MCF 10A (cell line): Measurements from ENCODE around the gene WNT10A. TPM values are rescaled to one million over a fixed set of nuclear protein-coding genes. Genes with fewer than 3 reads are reported as not detected.

Source experiments
- BruUV-seq: library from RNA; stranded (reverse); fragments of 400-500 nt; replicated peaks from 2 replicates; lab custom pipeline; 2021; lab: Mats Ljungman, UMichigan
- CTCF ChIA-PET: fragments of 300-600 bp; sonication (Branson Sonifier 250); formaldehyde crosslinking; extraction: SDS; loops from one replicate; lab custom pipeline; 2021; ENCODE audit warnings: antibody characterized with exemption, inconsistent platforms; lab: Yijun Ruan, JAX
- POLR2A ChIA-PET: fragments of 300-600, 350-650 bp; sonication (Branson Sonifier 250); formaldehyde crosslinking; extraction: SDS; loops from one replicate; lab custom pipeline; 2020; ENCODE audit warnings: antibody characterized with exemption, inconsistent platforms; lab: Yijun Ruan, JAX
- DNase-seq: peaks from one replicate; pipeline ENCODE4 v3.0.0-alpha.2; 2018; ENCODE audit not compliant: unreplicated experiment
- H3K27ac Mint-ChIP-seq: one replicate; pipeline ENCODE4 v1.8.0; 2022; ENCODE audit warnings: mild to moderate bottlenecking, low read depth, mixed read lengths; ENCODE audit not compliant: unreplicated experiment
- H3K27me3 Mint-ChIP-seq: one replicate; pipeline ENCODE4 v1.8.0; 2022; ENCODE audit warnings: mixed read lengths; ENCODE audit not compliant: insufficient read depth, unreplicated experiment
- H3K36me3 Mint-ChIP-seq: one replicate; pipeline ENCODE4 v1.8.0; 2022; ENCODE audit warnings: mild to moderate bottlenecking, moderate library complexity, mixed read lengths; ENCODE audit not compliant: insufficient read depth, unreplicated experiment
- H3K4me1 Mint-ChIP-seq: one replicate; pipeline ENCODE4 v1.8.0; 2022; ENCODE audit warnings: mixed read lengths; ENCODE audit not compliant: insufficient read depth, unreplicated experiment
- H3K4me3 Mint-ChIP-seq: one replicate; pipeline ENCODE4 v1.8.0; 2022; ENCODE audit warnings: mild to moderate bottlenecking, moderate library complexity, mixed read lengths; ENCODE audit not compliant: unreplicated experiment
- H3K9me3 Mint-ChIP-seq: one replicate; pipeline ENCODE4 v1.8.0; 2022; ENCODE audit warnings: mixed read lengths; ENCODE audit not compliant: unreplicated experiment
- CTCF ChIP-seq: fragments of 200-600 bp; IDR thresholded peaks from one replicate; pipeline ENCODE4 v1.8.0; 2022; ENCODE audit warnings: antibody characterized with exemption, mild to moderate bottlenecking; ENCODE audit not compliant: unreplicated experiment
- intact Hi-C: fragments of 100-400 bp; cut with micrococcal nuclease; formaldehyde crosslinking; loops from 2 replicates; pipeline ENCODE4 v1.14.1; 2022
- total RNA-seq: library from RNA; stranded (reverse); gene quantifications from 2 replicates; pipeline ENCODE4 v1.2.3, GENCODE V29; 2022

Gene WNT10A
- total RNA-seq, 1 experiment from 2014 or later, result not detected

- H3K4me1 Mint-ChIP-seq, result peaks cover 32% of the 10 kb centered on the region
- BruUV-seq, result no TSS peak
- no peak overlapping the region for H3K4me3 Mint-ChIP-seq
- no peak for DNase-seq
- intact Hi-C loops, result no loop called here
- H3K36me3 Mint-ChIP-seq, result no peaks in the 10 kb centered on the region
- POLR2A ChIA-PET, result interaction anchor here (9.7 kb wide), 1 partner anchor 11 kb away, joined by 237 read pairs; the partner anchor contains the start of gene WNT10A
- no peaks in the 10 kb centered on the region for H3K9me3 Mint-ChIP-seq
- no peak for TF ChIP-seq CTCF
- no peak overlapping the region for H3K27ac Mint-ChIP-seq
- no peaks in the 10 kb centered on the region for H3K27me3 Mint-ChIP-seq
- CTCF ChIA-PET, result interaction anchor here (0.7 to 23.6 kb wide), 3 partner anchors 10 to 331 kb away, joined by 3 to 839 read pairs (median 3); partner anchors contain the start of gene WNT10A
These were observed 10.9 kb downstream of the WNT10A start for GRCh38 chr2:218891275-218892135.

GRCh38 chr2:218892693-218893348 lies 12.2 kb downstream of the WNT10A start:
- POLR2A ChIA-PET, result interaction anchor here (0.6 to 9.7 kb wide), 4 partner anchors 12 to 171 kb away, joined by 3 to 237 read pairs (median 3); partner anchors contain the start of gene WNT10A
- intact Hi-C loops, result no loop called here

GRCh38 chr2:218893349-218894150 lies 12.9 kb downstream of the WNT10A start:
- Mint-ChIP-seq H3K9me3 (no peaks in the 10 kb centered on the region), H3K27ac (no peak overlapping the region), H3K4me1 (peaks cover 41% of the 10 kb centered on the region), H3K27me3 (no peaks in the 10 kb centered on the region), H3K4me3 (peak overlapping the region; percentile 67), H3K36me3 (no peaks in the 10 kb centered on the region)
- ChIA-PET POLR2A (interaction anchor here (0.6 to 9.7 kb wide), 6 partner anchors 10 to 183 kb away, joined by 3 to 237 read pairs (median 4); partner anchors contain the start of genes TTLL4 and WNT10A), CTCF (interaction anchor here (0.5 to 23.6 kb wide), 8 partner anchors 11 to 536 kb away, joined by 3 to 839 read pairs (median 3); partner anchors contain the start of genes TTLL4 and WNT10A)
- BruUV-seq, result TSS peak; percentile 33
- TF ChIP-seq CTCF, result no peak
- DNase-seq, result no peak
- intact Hi-C loops, result no loop called here

More at GRCh38 chr2:218892693-218893348, 12.2 kb downstream of the WNT10A start:
- Mint-ChIP-seq H3K27ac (no peak overlapping the region), H3K36me3 (no peaks in the 10 kb centered on the region), H3K27me3 (no peaks in the 10 kb centered on the region), H3K4me1 (peaks cover 34% of the 10 kb centered on the region), H3K9me3 (no peaks in the 10 kb centered on the region), H3K4me3 (peak overlapping the region; percentile 67)
- TF ChIP-seq CTCF, result peak; percentile 50
- BruUV-seq, result no TSS peak
- DNase-seq, result peak; percentile 67
- CTCF ChIA-PET, result interaction anchor here (0.5 to 23.6 kb wide), 5 partner anchors 11 to 182 kb away, joined by 3 to 839 read pairs (median 3); partner anchors contain the start of genes TTLL4 and WNT10A
